GM19043 (cell line): Measurements from ENCODE around the gene SYT1.
"Not testable (repeated sequence)": the region's sequence is repeated elsewhere in the genome, so short reads cannot be mapped to it uniquely, and the experiment has no call there.

ENCODE experiments used
- ATAC-seq: cut with Tn5 transposase; IDR thresholded peaks from one replicate; pipeline ENCODE4 v1.9.1; 2021; ENCODE audit warnings: low read depth; ENCODE audit not compliant: unreplicated experiment

Gene SYT1

GRCh38 chr12:79422060-79422812 lies 557.7 kb downstream of the SYT1 start:
- ATAC-seq: no peak

DNA sequence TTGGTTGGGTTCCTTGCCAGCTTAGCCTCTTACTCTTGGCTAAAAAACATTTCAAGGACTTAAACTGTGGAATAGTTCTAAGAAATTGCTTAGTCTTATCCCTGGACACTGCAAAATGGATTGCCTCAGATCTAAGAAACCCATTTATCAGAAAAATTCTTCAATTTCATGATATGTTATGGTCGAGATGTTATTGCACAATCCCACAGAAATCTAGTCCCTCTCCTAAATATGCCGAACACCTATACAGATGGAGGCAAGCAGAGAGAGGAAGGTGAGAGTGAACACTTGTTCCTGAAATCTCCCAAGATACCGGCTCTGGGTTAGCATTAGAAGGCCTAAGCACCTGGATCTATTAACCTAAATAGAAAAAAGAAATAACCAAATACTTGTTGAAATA lies 559.0 kb downstream of the SYT1 start:
- ATAC-seq: no peak

GRCh38 chr12:79424109-79424721 lies 559.6 kb downstream of the SYT1 start:
- ATAC-seq: no peak

DNA sequence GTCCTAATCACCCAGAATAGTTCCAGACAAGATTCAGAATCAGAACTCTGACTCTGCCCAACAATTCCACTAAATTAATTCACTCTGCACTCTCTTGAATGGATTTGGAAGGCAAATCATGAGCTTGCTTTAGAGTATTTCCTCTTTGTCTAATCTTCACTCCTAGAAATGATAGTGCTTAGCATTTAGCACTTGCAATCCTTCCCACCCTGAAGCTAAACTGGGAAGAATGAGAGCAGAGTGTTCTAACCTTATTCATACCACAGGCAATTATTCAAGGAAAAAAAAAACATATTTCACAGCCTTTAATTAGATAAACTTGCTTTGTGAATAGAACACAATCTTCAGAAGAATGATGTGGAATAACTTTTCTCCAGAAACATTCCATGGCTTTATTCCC lies 561.5 kb downstream of the SYT1 start:
- no peak for ATAC-seq

DNA sequence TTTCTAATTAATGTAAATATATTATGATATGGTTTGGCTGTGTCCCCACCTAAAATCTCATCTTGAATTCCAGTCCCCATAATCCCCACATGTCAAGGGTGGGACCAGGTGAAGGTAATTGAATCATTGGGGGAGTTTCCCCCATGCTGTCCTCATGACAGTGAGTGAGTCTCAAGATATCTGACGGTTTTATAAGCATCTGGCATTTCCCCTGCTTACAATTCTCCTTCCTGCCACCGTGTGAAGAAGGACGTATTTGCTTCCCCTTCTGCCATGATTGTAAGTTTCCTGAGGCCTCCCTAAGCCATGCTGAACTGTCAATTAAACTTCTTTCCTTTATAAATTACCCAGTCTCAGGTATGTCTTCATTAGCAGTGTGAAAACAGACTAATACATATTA lies 562.2 kb downstream of the SYT1 start:
- not testable (repeated sequence) for ATAC-seq

DNA sequence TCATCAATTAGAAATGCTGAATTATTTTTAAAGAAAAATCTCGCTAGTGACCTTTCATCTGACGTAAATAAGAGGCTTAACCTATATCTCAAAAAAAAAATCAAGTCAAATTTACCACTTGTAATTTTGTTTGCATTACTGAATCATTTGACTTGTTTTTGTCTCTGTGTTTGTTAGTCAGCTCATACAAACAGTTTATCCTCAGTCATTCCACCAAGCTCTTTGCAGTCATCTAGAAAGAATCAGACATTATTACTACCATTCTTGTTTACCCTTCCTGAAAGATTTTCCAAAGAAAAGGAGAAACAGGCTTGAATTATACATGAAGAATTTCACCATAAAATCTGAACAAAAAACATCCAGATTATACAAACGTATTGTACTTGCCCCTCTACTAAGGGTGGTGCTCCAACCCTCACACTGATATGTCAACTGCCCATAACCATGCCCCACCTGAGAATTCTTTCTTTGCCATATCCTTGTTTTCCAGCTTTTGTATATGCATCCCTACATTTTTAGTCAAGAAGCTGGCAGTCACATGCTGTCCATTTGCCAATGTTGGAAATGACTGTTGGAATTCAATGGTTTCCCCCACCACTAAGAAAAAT lies 569.0 kb downstream of the SYT1 start:
- ATAC-seq: no peak

DNA sequence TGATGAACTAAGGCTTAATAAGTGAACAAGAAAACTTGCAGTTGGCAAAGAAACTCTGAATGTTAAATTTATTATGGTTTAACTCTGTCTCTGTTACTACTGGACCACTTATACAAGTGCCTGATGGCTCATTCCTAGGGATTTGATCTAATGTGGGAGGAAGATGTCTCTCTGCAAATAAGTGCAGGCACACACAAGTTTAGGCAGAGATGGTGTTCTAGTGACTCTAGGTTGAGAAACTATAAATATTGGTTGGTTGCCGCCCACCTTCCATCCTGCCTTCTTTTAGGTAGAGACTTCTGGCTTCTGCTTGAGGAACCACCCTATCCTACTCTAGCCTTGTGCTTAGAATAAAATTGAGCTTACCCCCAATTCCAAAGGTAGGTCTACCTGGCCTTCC lies 570.0 kb downstream of the SYT1 start:
- ATAC-seq: no peak

DNA sequence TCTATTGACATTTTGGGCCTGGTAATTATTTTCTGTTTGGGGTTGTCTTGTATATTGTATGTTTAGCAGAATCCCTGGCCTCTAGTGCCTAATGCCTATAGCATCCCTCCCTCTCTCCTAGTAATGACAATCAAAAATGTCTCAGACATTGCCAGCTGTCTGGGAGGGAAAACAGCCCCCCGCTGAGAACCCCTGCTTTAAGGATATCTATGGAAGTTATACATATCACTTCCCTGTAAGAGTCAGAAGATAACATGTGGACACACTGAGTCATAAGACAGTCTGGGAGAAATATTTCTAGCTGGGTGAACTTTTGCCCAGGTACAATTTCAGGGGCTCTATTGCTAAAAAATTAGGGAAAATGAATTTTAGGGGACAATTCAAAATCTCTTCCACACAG lies 571.2 kb downstream of the SYT1 start:
- no peak for ATAC-seq

- ATAC-seq: no peak
Measured at GRCh38 chr12:79438480-79439174, 574.1 kb downstream of the SYT1 start.

DNA sequence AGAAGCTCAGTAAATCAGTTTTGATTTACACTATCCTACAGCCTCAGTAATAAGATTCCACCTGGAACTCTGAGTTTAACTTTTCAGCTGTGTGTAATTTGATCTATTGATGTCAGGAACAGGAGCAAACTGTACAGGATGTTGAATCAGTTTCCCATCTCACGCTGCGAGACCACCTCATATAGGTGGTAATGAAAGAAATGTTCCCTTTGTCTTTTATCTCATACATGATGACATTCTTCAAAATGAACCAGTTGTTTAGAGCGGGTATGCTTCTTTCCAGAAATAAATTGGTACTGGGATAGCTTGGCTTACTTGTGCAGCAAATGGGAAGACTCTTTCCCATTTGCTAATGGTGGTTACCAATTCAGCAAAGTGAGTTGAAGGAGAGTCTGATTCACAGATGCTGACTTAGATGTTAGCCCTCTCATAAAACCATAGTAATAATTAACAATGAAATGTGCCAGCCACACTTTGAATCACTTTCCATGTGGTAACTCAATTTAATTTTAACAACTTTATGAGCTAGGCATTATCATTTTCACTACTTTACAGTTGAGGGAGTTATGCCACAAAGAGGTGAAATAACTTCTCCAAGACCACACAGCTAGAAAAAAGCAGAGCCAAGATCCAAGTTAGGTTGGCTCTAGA lies 574.7 kb downstream of the SYT1 start:
- ATAC-seq: no peak

DNA sequence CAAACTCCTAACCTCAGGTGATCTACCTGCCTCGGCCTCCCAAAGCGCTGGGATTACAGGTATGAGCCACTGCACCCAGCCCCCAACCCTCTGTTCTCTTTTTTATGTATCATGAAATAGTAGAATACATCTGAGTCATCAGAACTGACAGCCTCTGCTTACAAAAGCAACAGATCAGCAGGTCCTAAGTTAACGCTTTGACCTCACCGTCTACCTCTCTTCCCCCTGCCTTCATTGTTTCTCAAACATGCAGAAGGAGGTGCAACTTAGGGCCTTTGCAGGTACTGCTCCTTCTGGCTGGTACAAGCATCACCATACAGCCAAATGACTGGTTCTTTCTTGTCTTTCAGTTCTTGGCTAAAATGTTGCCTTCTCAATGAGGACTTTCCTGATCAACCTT lies 577.0 kb downstream of the SYT1 start:
- no peak for ATAC-seq

- ATAC-seq: no peak
Measured at GRCh38 chr12:79442396-79442795, 577.8 kb downstream of the SYT1 start.

DNA sequence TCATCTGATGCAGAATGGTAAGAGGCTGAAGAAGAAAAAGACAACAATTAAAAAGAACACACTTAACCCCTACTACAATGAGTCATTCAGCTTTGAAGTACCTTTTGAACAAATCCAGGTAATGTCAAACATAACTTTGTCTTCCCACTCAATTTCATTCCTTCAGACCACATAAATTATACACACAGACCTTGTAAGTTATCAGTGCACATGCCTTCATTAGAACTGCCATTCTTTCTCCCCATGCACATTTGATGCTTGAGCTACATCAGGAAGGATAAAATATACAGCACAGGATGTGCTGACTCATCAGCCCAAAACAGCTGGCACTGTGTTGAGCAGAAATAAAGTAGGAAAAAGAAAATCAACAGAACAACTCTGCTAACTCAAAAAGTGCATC lies 579.5 kb downstream of the SYT1 start:
- no peak for ATAC-seq

GRCh38 chr12:79448816-79449215 lies 584.2 kb downstream of the SYT1 start:
- no peak for ATAC-seq

DNA sequence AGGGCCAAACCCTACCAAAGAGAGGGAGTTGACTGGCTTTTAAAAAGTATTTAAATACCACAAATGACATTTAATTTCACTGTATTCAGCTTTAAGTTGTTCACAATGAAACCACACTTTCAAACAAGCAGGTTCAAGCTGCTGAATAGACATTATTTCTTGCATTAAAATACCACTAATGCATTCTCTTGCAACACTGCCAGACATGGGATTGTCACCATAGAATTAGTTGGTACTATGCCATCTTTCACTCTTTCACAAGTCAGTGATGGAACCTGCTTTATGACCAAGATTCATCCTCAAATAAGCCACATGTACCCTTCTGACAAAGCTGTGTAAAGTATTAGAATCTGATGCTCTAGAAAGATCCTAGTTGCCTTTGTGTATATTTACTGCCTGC lies 586.8 kb downstream of the SYT1 start:
- no peak for ATAC-seq

GRCh38 chr12:79451978-79452377 lies 587.4 kb downstream of the SYT1 start:
- ATAC-seq: no peak

- ATAC-seq: no peak
Measured at GRCh38 chr12:79452906-79453305, 588.3 kb downstream of the SYT1 start.

DNA sequence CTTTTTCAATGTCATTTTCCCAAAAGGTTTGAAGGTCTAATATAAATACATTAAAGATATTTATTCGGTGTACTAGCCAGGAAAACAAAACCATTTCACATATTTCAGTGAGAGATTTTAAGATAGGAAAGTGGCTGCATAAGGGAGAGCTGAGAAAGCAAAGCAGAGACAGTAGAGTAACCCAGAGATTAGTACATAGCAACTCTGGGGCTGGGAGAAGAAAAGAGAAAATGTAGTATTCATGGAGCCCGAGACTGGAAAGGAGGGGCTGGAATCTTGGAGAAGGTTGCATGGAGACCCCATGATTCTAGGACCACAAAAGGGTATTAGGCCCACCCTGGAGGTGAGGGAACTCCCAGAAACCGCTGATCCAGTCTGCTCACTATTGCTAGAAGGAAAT lies 589.2 kb downstream of the SYT1 start:
- no peak for ATAC-seq

- ATAC-seq: no peak
Measured at GRCh38 chr12:79454338-79454843, 589.8 kb downstream of the SYT1 start.

DNA sequence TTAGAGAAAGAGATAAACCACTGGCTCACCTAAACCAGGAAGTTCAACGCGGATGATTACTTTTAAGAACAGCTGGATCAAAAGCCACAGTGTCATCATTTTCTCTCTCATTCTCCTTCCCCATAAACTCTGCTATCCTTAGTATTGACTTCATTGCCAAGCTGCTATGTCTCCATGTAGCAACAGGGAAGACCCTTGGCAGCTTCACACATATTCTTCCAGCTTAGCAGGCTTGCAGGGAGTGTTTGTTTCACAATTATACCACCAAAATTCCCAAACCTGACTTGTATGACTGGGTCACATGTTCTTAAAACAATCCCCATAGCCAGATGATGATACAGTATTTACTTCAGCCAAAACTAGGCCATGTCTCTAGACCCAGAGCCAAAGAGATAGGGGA lies 590.7 kb downstream of the SYT1 start:
- ATAC-seq: no peak

DNA sequence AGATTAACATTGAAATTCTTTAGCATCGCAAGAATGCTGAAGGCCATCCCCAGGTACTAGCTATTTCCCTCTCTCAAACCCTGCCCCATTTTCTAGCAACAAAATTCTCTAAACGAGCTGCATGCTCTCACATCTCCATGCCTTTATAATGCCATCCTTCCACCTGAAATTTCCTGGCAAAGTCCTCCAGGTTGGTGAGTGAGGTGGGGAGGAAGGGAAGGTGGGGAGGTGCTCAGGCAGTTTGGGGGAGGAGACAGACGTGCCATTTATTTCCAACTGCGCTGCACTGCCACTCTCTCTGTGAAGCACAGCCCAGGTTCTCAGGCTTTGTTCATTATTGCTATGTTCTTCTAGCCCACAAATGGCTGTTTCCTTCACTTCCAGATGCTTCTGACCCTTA lies 617.7 kb downstream of the SYT1 start:
- ATAC-seq: no peak
